KG1 (cell line): Measurements from ENCODE around the gene CCT3.

Experiments
- DNase-seq: peaks from one replicate; lab custom pipeline; 2025; lab: John Stamatoyannopoulos, UW

Gene CCT3

DNA sequence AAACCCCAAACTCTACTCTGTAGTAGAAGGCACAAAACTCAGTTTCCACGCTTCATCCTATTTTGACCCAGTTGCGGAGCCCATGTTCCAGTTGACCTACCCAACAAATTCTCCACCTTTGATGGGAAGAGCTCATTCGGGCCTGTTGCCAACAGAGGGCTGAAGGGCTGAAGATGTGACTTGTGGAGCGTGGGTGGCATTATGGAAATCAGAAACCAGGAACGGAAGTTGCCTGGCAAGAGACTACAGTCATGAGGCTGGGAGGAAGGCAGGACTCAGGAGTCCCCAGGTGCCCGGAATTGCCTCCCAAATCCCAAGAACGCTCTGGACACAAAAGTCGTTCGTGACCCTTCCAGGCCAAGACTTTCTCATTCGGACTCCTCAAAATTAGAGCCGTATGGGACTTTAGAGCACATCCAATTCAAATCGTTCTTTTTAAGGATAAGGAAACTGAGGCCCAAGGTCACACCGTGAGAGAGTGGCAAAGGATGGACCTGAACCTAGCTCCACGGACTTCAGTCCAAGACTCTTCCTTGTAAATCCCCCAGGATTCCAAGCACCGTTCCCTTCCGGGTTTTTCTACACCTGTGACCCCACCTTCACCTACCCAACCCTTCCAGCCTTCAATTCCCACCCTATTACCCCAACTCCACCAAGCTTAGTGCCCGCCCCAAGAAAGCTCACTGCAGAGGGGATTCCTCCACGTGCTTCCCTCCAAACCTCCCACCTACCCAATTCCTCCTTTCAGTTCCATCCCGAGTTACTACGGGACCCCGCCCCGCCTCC is 56.2 kb downstream of the CCT3 start:
- DNase-seq = no peak

DNA sequence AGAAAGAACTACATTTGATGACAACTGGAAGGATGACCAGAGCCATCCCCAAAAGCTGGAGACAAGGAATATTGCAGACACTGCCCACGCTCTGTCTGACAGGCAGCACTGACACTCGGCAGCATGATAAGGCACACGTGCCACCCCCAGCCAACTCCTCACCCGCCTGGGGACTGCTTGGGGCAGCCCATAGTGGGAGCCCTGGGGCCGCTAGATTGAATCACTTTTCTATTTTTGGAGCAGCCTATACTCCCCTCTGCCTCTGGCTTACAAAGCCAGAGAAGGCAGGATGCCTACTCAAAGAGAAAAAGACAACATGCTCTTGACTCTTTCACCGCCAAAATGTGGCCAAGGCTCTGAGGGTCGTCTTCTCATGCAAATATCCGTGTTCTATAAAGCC is 56.8 kb downstream of the CCT3 start:
- no peak for DNase-seq

DNA sequence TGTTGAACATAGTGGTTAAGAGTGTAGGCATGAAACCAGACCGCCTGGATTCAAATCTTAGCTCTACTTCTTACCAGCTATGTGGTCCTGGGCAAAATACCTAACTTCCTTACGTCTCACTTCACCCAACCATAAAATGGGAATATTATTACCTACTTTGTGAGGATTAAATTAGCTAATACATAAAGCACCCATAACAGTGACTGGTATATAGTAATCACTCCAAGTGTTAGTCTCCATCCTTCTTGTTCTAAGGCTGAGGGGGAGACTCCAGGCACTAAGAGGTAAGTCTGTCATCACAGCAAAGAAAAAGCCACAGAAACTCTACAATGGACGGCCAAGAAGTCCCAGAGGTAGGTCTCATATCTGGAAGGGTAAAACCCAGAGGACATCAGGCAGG is 58.3 kb downstream of the CCT3 start:
- no peak for DNase-seq

DNA sequence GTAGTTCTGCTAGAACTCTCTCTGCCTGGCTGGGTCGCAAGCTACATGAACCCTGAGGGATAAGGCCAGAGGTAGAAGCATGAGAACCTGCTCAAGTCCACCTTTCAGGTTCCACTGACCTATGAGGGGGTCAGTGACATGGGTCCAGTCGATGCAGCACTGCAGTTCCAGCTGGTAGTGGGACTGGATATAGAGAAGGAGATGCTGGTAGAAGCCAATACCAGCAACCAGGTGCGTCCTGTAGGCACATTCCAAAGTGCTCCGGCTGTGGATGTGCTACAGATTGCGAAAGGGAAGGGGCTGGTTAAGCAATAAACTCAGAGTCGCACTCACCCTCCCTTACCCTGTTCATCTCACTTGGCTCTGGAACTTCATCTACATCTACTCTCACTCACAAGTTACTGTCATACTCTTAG is 61.1 kb downstream of the CCT3 start:
- DNase-seq = no peak

DNA sequence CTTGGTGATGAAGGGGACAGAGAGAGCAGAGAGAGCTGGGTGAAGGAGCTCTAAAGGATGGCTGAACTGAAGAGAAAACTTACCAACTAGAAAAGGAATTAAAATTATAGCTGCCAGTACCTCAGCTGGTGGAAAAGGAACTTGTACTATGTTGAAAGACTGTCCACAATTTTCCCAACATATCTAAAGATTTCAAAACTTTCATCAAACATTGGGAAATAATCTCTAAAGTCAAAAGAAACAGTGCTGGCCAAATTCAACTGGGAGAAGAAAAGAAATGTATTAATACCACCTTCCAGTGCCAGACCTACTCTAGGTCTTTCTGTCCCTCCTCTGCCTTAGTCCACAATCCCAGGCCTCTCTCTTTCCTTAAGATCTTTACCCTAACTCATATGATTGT is 61.6 kb downstream of the CCT3 start:
- no peak for DNase-seq

DNA sequence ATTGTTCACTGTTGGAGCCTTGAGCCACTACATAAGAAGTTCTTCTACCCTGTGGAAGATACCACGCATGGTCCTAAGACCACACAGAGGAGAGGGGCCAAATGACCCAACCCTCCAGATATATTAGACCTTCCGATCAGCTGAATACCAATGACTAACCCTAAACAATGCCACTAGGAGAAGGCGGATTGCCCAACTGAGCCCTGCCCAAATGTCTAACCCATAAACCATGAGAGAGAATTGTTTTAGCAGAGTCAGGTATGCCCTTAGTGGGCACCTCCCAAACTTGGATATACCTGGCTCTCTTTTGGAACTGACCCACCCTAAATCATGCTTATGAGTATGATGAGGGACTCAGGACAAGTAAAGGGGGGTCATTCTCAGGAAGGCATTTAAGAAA is 67.8 kb downstream of the CCT3 start:
- DNase-seq = no peak

DNA sequence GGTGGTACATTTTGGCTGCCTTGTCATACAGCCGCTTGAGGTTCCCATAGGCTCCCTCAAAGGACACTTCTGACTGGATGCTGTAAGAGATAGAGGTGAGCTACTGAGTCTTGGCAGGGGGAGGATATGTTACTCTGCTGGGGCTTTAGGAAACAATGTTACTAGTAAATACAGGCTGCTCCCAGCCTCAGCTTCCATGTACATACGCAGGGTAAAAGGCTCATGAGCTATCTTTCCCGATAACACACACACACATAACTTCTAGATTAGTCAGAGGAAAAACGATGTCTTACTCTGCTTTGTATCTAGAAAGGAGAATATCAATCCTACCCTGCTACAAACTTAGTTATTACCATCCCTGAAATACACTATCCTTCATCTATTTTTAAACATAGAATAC is 69.8 kb downstream of the CCT3 start:
- DNase-seq = no peak

DNA sequence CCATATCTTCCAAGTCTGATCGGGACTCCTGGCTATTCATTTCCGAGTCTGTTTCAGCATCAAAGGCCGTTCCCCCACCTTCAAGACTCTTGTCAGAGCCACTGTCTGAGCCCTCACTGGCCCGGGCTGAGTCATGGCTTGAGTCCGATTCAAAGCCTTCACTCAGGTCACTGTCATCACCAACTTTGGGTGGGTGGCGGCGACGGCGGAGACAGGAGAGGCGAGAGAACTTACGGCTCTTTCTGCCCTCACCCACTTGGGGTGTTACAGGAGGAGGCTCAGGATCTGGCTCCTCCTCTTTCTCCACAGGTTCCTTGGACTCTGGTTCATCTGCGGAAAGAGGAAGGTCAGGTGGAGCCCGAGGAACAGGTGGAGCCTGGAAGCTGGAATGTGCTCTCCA is 72.0 kb downstream of the CCT3 start:
- DNase-seq = no peak

DNA sequence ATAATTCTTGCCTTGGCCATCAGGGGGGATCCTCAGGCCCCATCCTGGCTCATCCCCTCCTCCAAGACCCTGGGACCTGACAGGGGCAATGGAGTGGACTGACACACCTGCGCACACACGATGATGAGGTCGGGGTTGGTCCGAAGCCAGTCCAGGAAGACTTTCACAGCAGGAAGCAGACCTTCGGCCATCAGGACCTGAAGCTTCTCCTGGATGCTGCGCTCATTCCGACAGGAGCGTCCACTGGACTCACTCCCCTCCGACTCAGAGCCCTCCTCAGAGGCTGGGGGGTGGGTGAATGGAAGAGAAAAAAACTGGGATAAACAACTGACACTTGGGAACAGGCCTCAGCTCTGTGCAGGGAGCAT is 74.8 kb downstream of the CCT3 start:
- DNase-seq = no peak

DNA sequence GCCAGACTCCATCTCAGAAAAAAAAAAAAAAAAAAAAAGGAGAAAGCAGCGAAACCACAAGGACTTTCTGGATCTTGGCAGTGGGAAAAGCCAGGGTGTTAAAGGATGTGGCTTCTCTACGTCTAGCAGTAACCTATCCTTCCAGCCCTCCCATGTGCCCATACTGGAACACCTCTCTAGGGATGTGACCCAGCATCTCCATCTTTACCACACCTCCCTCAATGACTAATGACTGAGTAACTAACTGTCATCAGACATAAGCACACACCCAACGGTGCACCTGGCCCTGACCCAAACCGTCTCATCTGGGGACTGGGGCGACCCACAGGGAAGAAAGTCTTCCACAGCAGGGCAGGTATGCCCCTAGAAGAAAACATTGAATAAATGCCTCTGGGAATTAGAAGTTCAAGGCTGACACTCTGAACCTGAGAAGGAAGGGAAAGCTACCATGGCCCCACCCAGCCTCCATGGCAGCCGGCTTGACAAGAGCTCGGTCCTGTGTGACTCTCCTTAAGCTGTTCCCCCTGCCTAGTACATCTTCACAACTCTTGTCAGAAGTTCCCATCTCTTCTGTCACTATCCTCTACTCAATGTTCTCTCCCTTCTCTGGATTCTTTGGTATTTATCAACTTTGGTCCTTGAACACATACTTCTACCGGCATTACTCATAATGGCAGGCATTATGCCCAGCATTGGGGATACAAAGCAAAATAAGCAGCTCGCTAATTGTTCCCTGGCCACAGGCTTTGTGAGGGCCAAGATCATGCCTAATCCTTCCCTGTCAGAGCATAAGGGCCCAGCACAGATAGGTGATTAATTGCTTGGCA is 75.4 kb downstream of the CCT3 start:
- no peak for DNase-seq

DNA sequence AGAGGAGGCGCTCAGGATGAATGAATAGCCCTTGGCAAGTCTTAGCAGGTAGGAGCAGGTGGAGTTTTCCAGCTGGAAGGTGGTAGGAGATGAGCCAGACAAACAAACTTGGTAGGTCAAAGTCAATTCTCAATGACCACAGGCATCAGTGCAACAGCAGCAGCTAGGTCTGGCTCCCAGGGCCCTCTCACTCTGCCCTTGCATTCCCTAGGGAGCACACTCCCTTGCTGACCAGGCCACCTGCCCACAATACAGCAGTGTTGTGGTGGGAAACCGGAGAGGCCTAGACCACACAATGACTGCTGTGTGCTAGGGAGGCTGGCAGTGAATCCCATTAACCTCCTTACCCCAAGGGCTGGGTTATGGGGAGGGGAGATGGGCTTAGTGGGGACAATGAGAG is 77.2 kb downstream of the CCT3 start:
- DNase-seq = no peak

DNA sequence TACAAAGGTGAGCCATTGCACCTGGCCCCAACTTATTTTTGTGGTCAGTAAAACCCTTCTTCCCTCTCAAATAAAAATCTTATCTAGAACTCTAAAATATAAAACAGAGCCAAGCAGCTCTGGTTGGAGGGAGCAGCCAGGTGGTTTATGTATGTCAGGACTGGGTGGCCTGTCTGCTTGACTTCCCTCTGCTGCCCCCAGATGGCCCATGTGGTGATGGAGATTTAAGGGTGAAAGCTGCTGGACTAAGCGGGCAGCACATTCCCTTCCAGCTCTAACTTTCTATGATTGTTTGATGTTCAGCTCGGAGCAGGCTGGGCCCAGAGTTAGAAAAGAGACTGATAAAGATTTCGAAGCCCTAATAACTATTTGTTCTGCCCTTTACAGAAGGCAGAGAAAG is 78.3 kb downstream of the CCT3 start:
- DNase-seq = no peak
